OCI-LY3 (cell line): ENCODE data around the gene SPNS3.

Experiments used
- CTCF ChIP-seq: fragments of 200-600, 300-600 bp; sonication (generic); IDR thresholded peaks from 2 replicates; pipeline ENCODE4 v1.5.1; 2014; ENCODE audit warnings: antibody characterized with exemption, low read length, low read depth
- EZH2phosphoT487 ChIP-seq: fragments of 200-600 bp; shearing (Covaris generic); IDR thresholded peaks from 2 replicates; pipeline ENCODE4 v1.6.1; 2018; ENCODE audit warnings: antibody characterized with exemption, mixed run types, low read depth

GRCh38 chr17:4497101-4497824, 63.5 kb downstream of the SPNS3 start:
- no peak for TF ChIP-seq CTCF
- no peak for TF ChIP-seq EZH2phosphoT487
